ENCODE data around the gene YAF2. TPM values are rescaled to one million over a fixed set of nuclear protein-coding genes. Genes with fewer than 3 reads are reported as not detected.
A peak's percentile ranks its signal among the peaks of the same experiment; 100 is the strongest.

YAF2 gene
- total RNA-seq, 2 donors from 2014 or later: 40.8 to 55.3 TPM

- no peak for DNase-seq (ENCODE audit: low spot score)
- intact Hi-C loops (cut with DNase I): no loop called here
These were observed 74.1 kb downstream of the YAF2 start for GRCh38 chr12:42163913-42164312.

- no peak for DNase-seq (ENCODE audit: low spot score)
- intact Hi-C loops (cut with DNase I): no loop called here
These were observed 75.1 kb downstream of the YAF2 start for GRCh38 chr12:42162965-42163364.

- DNase-seq (ENCODE audit: low spot score): no peak
- intact Hi-C loops (cut with DNase I): no loop called here
These were observed 75.9 kb downstream of the YAF2 start for GRCh38 chr12:42162193-42162592.

GRCh38 chr12:42161529-42161928 lies 76.5 kb downstream of the YAF2 start:
- DNase-seq (ENCODE audit: low spot score): no peak
- intact Hi-C loops (cut with DNase I): no loop called here

GRCh38 chr12:42156232-42156631 lies 81.8 kb downstream of the YAF2 start:
- DNase-seq (ENCODE audit: low spot score): no peak
- intact Hi-C loops (cut with DNase I): loop anchor here in 1 of 2 donors (2.0 kb wide), 1 partner anchor 39 kb away; no protein-coding TSS in a partner anchor

- no peak for DNase-seq (ENCODE audit: low spot score)
- intact Hi-C loops (cut with DNase I): loop anchor here in 1 of 2 donors (10.0 kb wide), 2 partner anchors 89 to 179 kb away; partner anchors contain the start of genes PPHLN1, YAF2 and ZCRB1
These were observed 92.4 kb downstream of the YAF2 start for GRCh38 chr12:42145552-42146215.

GRCh38 chr12:42145197-42145549 lies 92.9 kb downstream of the YAF2 start:
- DNase-seq (ENCODE audit: low spot score): no peak
- intact Hi-C loops (cut with DNase I): loop anchor here in 1 of 2 donors (10.0 kb wide), 2 partner anchors 90 to 180 kb away; partner anchors contain the start of genes PPHLN1, YAF2 and ZCRB1

- intact Hi-C loops (cut with DNase I): loop anchor here in 1 of 2 donors (10.0 kb wide), 2 partner anchors 90 to 180 kb away; partner anchors contain the start of genes PPHLN1, YAF2 and ZCRB1
These were observed 93.4 kb downstream of the YAF2 start, which contains the start of gene GXYLT1 for GRCh38 chr12:42144408-42145196. Gene GXYLT1 (minus strand): TSS chr12:42144874. CDS start chr12:42144646, 228 bp downstream.

GRCh38 chr12:42144158-42144407 lies 94.0 kb downstream of the YAF2 start:
- intact Hi-C loops (cut with DNase I): loop anchor here in 1 of 2 donors (10.0 kb wide), 2 partner anchors 91 to 181 kb away; partner anchors contain the start of genes PPHLN1, YAF2 and ZCRB1
- DNase-seq (ENCODE audit: low spot score): no peak

More at GRCh38 chr12:42144408-42145196, 93.4 kb downstream of the YAF2 start, which contains the start of gene GXYLT1:
- peak; percentile 98 for DNase-seq (ENCODE audit: low spot score)

GRCh38 chr12:42143452-42144157 lies 94.4 kb downstream of the YAF2 start:
- intact Hi-C loops (cut with DNase I): loop anchor here in 1 of 2 donors (10.0 kb wide), 2 partner anchors 91 to 181 kb away; partner anchors contain the start of genes PPHLN1, YAF2 and ZCRB1
- no peak for DNase-seq (ENCODE audit: low spot score)

GRCh38 chr12:42141981-42142606 lies 96.0 kb downstream of the YAF2 start:
- DNase-seq (ENCODE audit: low spot score): no peak
- intact Hi-C loops (cut with DNase I): loop anchor here in 1 of 2 donors (10.0 kb wide), 2 partner anchors 93 to 183 kb away; partner anchors contain the start of genes PPHLN1, YAF2 and ZCRB1

- intact Hi-C loops (cut with DNase I): loop anchor here in 1 of 2 donors (10.0 kb wide), 2 partner anchors 94 to 184 kb away; partner anchors contain the start of genes PPHLN1, YAF2 and ZCRB1
- DNase-seq (ENCODE audit: low spot score): no peak
These were observed 97.1 kb downstream of the YAF2 start for GRCh38 chr12:42140901-42141300.

GRCh38 chr12:42135259-42135814 lies 102.7 kb downstream of the YAF2 start:
- intact Hi-C loops (cut with DNase I): no loop called here
- no peak for DNase-seq (ENCODE audit: low spot score)

- DNase-seq (ENCODE audit: low spot score): no peak
- intact Hi-C loops (cut with DNase I): no loop called here
These were observed 107.2 kb downstream of the YAF2 start for GRCh38 chr12:42130672-42131402.

GRCh38 chr12:42129595-42130204 lies 108.3 kb downstream of the YAF2 start:
- intact Hi-C loops (cut with DNase I): loop anchor here in 1 of 2 donors (5.0 kb wide), 1 partner anchor 203 kb away; no protein-coding TSS in a partner anchor
- no peak for DNase-seq (ENCODE audit: low spot score)

- intact Hi-C loops (cut with DNase I): loop anchor here in 1 of 2 donors (5.0 kb wide), 1 partner anchor 203 kb away; no protein-coding TSS in a partner anchor
- no peak for DNase-seq (ENCODE audit: low spot score)
These were observed 109.2 kb downstream of the YAF2 start for GRCh38 chr12:42128888-42129287.

- no peak for DNase-seq (ENCODE audit: low spot score)
- intact Hi-C loops (cut with DNase I): loop anchor here in 1 of 2 donors (5.0 kb wide), 1 partner anchor 204 kb away; no protein-coding TSS in a partner anchor
These were observed 109.7 kb downstream of the YAF2 start for GRCh38 chr12:42128327-42128726.
